ENCODE results near the gene USP24. TPM values are rescaled to one million over a fixed set of nuclear protein-coding genes. Genes with fewer than 3 reads are reported as not detected.

Gene USP24
- total RNA-seq, 1 experiment from 2014 or later = 35.3 TPM

DNA sequence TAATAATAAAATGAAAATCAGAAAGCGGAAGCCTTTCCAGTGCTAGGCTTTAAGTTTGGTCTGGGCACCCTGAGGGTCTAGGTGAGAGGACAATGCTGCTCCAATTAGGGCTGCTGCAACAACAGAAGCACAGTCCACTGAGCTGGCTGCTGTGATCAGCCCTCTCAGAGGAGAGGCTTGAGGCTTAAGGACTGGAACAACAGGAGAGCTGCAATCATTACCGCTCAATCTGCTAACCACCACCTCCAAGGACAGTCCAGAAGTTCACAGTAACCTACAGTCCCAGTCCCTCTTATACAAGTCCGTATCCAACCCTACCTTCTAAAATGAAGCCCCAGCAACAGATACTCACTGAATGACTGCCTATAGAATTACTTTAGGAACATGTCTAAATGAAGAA is 62.1 kb downstream of the USP24 start:
- Histone ChIP-seq H3K4me2 (ENCODE audit: insufficient read depth, insufficient read length, low read length) (no peak overlapping the region), H4K5ac (ENCODE audit: insufficient read length, low read depth, low read length) (no peak overlapping the region), H2AK5ac (ENCODE audit: insufficient read length, low read length) (no peak overlapping the region), H3K27ac (ENCODE audit: insufficient read length, low read depth, low read length) (no peak overlapping the region), H4K8ac (replicated peaks; ENCODE audit: insufficient read length, low read depth, low read length) (no peak overlapping the region), H3K9ac (ENCODE audit: extremely low read depth, insufficient read length, low read length) (no peak overlapping the region), H2BK5ac (ENCODE audit: insufficient read length, low read length) (no peak overlapping the region), H3K79me1 (ENCODE audit: insufficient read depth, low read depth, low read length, poor library complexity, severe bottlenecking) (no peaks in the 10 kb centered on the region), H2BK12ac (ENCODE audit: insufficient read length, low read depth, low read length) (no peak overlapping the region), H3K56ac (ENCODE audit: insufficient read length, low read depth, low read length) (no peak overlapping the region), H2BK120ac (ENCODE audit: low read depth, low read length, poor library complexity, severe bottlenecking) (no peak overlapping the region), H3K27me3 (ENCODE audit: insufficient read depth, low read length) (no peaks in the 10 kb centered on the region), H3K18ac (ENCODE audit: insufficient read length, low read depth, low read length) (no peak overlapping the region), H3T11ph (ENCODE audit: low read length) (no peak overlapping the region), H3K23me2 (ENCODE audit: insufficient read length, low read depth, low read length, poor library complexity, severe bottlenecking) (no peaks in the 10 kb centered on the region), H2AFZ (ENCODE audit: low read length) (no peak overlapping the region), H3K4me1 (ENCODE audit: insufficient read depth, low read length) (no peaks in the 10 kb centered on the region), H4K91ac (ENCODE audit: insufficient read length, low read depth, low read length) (no peak overlapping the region), H2BK15ac (ENCODE audit: low read depth, low read length) (no peak overlapping the region), H3K23ac (ENCODE audit: insufficient read length, low read depth, low read length) (no peak overlapping the region), H3K9me3 (ENCODE audit: control insufficient read depth, low read depth, low read length) (no peaks in the 10 kb centered on the region), H3K14ac (ENCODE audit: insufficient read depth, low read length) (no peak overlapping the region), H2BK20ac (ENCODE audit: low read depth, low read length, poor library complexity, severe bottlenecking) (no peak overlapping the region), H3K4ac (ENCODE audit: low read depth, low read length) (no peak overlapping the region), H4K20me1 (ENCODE audit: control insufficient read depth, insufficient read depth, insufficient read length) (no peaks in the 10 kb centered on the region), H3K79me2 (ENCODE audit: insufficient read depth, low read length) (no peaks in the 10 kb centered on the region)
- Mint-ChIP-seq H3K36me3 (ENCODE audit: insufficient read depth in 1 of 3, low read depth in 3 of 3) (peaks cover 12 to 45% (median 29%) of the 10 kb centered on the region in 3 experiments; a peak in 6 of 7 replicates), H3K4me1 (no peaks in the 10 kb centered on the region), H3K9me3 (no peaks in the 10 kb centered on the region; a peak in 1 of 5 replicates), H3K27ac (peak overlapping the region in 1 of 3 experiments; percentile 52; a peak in 1 of 7 replicates), H3K27me3 (ENCODE audit: low read depth) (no peaks in the 10 kb centered on the region), H3K4me3 (no peak overlapping the region)
- DNase-seq = no peak
- no CpG with 5 or more reads among the region's 3 CpGs for WGBS (ENCODE audit: extremely low coverage, insufficient read length, low lambda C conversion rate)
- no peak for TF ChIP-seq CTCF (conservative IDR thresholded peaks at IDR 0.05)

All from H9 (cell line).